AG08395 (cell line): Measurements from ENCODE around the gene CAMTA1.

Experiments
- DNase-seq: peaks from one replicate; pipeline ENCODE4 v3.0.0; 2012; ENCODE audit warnings: mixed read lengths, low spot score

The CAMTA1 gene

DNA sequence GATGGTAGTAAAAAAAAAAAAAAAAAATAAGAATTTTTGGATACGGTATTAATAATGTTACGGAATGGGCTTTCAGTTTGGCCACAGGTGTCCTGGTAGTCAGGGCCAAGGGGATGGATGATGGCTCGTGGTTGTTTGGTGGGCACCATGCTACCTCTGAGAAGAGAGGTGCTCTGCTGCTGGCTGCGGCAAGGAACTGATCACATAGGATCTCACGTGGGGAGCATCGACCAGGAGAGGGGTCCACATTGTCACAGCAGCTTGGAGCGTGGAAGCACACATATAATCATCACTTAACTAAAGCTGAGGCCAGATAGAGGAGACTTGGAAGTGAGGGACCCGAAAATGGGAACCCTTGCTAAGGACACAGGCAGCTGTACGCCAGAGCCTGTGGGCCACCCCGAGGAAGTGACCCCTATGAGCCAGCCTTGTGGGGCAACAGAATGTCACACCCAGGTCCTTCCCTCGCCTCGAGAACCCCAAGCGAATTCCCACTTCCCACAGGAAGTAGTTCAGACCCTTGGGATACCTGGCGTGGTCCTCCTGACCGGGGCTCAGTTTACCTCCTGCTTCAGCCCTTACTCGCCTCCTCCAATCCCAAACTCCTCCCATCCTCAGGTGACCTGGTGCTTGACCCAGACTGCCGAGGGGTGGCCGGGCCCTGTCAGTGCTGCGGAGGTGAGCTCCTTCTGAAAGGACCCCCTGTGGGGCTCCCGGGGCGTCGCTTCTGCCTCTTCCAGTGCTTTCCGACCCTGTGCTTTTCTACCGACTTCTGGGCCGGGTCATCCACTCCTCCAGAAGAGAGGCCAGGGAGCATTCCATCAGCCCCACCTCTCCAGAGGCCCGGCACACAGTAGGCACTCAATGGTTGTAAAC, 222.0 kb downstream of the CAMTA1 start:
- DNase-seq, result no peak

DNA sequence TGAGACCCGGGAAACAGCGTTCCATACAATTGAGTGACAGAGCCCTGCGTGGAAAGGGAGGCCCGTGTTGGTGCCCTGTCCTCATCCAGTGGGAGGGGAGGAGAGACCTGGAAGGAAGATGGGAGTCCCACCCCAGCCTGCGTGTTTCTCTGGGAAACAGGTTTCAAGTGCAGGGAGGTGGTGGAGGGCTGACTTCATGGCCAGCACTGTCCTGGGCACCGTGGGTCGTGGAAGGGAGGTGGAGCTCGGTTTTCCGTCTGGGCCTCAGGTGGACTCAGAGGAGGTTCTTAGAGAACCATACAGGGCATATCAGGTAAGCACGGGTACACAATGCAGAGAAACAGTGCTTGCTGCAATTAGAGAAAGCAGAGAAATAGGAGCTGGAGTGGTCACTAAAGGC, 222.6 kb downstream of the CAMTA1 start:
- DNase-seq, result no peak

DNA sequence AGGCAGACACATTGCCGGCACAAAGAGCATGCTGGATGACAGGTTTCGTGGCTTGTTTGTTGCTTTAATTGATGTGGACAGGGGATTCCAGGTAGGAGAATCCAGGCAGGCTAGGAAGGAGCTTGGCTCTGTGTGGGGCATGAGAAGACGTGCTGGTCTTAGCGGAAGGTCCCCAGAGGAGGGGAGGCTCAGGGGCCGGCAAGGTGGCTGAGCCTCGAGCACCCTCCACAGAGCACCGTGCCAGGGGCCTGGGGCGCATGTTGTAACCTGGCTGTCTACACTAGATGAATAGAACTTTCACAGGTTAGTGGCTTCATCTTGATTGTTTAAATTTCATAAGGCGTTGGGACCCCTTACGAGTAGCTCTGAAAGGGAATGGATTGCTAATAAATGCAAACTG, 223.1 kb downstream of the CAMTA1 start:
- DNase-seq, result no peak

DNA sequence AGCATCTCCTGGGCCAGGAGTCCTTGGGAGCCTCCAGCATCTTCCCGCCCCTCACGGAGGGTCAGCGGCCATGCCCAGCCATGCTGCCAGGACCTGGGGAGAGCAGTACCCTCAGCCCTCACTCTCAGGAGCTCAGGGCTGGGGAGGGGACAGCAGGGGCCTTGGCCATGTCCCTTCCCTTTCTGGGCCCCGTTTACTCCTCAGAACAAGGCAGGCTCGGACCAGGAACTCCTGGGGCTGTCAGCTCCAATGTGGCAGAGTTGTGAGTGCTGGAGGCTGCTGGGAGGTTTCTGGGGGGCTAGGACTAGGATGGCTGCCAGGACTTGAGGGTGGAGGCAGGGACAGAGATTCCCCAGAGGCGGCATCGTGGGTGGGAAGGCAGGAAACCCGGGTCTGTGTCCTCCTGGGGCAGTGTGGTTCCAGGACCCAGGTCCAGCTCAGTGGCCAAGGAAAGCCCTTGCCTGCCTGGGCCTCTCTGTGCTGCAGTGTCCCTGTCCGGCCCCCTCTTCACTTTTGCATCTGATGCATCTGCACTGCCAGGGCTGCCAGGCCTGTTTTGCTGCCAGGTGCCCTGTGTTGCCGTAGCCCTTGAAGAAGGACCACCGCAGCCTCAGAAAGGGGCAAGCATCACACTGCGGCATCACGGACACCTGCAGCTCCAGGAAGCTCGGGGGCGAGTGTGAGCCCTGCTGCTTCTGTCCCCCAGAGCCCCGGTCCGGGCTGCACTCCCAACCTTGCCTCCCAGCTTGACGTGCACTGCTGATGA, 223.9 kb downstream of the CAMTA1 start:
- no peak for DNase-seq

DNA sequence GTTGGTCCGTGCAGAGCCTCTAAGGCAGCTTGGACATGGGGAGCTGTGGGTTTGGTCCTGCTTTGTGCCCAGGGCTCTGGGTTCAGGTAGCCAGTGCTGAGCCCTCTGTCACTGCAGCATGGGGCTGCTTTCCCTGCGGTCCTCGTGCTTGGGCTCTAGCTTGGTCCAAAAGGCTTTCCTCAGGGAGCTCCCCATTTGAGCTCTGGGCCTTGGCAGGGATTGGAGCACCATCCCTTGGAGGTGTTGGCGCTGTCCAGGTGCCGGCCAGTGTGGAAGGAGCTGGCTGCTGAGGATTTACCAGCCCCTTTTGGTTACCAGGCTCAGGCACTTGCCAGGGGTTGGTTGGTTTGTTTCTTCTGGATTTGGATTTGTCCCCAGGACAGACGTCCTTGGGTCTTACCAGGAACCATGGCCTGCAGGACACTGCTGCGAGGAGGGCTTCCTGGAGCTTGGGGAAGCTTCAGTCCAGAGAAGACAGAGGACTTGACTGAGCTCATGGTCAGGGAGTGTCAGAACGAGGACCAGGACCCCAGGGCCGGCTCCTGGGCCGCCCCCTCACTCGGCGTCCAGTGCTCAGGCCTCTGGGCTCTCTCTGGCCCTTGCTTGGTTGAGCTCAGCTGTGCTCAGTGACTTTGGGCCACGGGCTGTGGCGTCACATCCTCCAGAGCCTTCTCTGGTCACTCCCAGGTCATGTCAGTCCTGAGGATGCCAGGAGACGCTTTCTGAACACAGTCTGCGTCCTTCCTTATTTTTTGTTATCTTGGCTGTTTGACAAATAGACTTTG, 224.7 kb downstream of the CAMTA1 start:
- DNase-seq, result no peak

DNA sequence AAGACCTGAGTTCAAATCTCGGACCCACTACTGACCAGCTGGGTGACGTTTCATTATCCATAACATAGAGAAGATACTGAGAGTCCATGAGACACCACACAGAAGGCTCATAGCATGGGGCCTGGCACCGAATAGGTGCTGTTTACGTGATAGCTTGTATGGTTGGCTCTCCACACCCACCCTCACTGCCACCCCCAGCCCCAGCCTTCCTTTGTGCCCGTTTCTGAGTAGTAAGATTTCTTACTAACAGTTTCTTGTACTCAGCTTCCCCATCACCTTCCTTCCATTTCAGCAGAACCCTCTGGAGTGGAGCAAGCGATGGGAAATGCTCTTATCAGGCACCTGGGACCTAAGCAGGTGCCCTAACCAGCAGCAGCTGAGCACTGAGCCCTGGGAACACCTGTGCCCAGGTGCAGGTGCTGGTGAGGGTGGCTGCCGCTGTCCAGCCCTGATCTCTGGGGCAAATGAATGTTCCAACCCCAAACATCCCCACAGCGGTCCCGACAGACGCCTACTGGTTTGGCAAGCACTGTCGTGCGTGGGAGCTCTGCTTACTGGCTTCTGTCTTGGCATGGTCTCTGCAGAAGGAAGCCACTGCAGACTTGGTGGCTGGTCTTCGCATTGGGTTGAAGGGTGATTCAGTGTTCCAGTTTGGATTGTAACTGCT, 225.4 kb downstream of the CAMTA1 start:
- no peak for DNase-seq

DNA sequence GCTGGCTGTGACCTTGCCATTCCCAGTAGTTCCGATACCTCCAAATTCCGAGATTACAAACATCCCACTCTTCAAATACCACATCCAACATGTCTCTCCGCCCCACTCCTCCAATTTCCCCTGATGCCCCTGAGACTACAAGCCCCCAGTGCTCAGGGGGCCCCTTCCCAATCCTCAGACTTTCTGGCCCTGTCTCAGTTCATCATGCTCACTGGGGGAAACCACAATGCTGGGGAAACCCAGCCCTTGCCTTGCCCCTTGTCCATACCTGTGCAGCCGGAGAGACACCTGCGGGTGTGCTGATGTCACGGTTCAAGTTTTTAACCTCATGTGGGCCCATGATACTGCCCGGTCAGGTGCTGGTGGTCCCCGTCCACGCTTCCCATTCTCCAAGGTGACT, 226.6 kb downstream of the CAMTA1 start:
- DNase-seq, result no peak

DNA sequence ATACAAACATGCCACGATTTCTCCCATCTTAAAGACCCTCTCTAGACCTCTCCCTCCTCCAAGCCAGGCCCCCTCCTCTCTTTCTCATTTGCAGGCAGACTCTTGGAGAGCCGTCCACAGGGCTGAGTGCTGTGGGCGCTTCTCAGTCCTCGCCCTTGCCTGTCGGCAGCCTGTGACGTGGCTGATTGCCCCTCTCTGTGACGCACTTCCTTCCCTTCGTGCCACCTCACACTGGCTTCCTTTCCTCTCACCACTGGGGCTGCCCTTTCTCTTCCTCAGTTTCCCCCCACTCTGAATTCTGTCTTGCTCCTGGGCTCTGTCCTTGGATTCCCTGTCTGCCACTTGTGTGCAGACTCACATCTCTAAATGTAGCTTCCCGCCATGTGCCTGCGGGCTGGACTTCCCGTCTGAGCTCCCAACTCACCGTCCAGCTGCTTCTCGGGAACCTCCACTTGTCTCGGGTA, 227.2 kb downstream of the CAMTA1 start:
- no peak for DNase-seq

DNA sequence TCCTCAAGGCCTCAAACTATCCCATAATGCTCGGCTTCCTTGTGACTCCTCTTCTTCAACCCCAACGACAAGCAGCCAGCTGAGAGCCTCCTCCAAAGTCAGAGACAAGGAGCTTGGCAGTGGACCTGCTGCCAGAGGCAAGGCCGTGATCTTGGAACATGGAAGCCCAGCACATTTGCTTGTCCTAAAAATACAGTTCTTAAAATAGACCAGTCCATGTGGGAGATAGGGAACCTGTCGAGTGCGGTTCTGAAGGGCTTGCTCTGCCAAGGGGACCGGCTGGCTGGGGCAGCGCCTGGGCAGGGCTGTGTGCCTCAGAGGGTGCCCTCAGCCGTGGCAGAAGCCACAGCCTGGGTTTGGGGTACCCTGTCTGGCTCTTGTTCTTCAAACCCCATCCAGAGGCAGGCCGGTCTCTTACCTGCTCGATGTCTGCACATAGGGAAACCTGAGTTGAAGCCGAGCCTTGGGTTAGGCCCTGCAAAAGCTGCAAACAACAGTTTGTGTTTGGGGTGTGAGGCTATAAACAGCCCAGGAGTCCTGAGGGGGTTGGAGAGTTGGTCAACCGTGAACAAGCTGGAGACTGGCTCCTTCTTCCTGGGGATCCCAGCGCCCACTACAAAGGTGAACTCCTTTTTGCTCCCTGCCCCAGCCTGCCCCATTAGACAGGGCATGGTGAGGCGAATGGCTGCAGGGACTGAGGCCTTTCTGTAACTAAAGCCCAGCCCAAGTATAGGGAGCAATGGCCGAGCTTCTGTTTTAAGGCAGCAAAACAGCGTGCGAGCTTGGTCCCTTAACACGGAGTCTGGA, 228.8 kb downstream of the CAMTA1 start:
- no peak for DNase-seq

DNA sequence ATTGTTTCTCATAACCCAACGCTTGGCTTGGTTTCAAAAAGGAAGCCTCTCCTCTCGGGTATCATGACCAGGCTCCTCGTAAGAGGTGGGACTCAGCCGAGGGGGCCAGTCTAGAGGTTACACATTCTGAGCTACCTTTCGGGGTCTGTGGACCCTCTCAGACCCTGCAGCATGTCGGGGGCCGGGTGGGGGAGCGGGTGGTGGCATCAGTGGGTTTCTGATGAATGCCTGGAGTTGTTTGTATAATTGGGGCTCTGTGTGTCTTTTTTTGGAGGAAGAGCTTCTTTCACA, 229.3 kb downstream of the CAMTA1 start:
- no peak for DNase-seq

DNA sequence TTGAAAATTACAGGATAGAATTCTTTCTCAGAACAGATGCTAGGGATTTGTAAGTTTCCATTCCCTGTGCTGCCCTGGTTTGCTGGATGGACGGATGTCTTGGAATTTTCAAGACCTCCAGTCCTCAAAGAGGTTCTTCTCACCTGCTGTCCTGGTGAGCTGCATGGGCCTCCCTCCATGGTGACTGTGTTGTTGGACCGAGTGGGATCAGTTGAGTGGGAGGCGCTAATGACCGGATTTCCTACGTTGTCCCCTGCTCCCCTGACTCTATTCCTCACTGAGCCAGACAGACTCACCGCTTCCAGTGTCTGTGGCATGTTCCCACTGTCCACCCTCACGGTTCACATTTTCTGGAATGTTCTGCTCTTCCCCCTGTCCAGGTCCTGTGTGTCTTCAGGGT, 229.8 kb downstream of the CAMTA1 start:
- DNase-seq, result no peak

DNA sequence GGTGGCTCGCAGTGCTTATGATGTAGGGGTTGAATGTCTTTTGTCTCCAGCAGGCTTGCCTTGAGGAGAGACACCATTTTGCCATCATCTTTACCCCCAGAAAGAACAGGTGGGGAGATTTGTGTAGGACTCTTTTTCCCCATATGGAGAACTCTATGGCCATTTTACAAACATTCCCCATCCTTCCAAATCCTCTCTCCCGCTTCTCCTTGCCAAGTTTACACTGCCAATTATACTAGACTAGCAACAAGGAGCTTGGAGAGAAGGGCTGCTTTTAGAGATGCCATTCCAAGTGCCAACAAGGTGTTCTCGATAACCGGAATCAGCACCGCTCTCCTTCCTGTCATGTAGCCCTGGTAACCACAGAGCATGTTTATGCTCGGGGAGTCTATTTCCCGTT, 233.1 kb downstream of the CAMTA1 start:
- DNase-seq, result no peak

DNA sequence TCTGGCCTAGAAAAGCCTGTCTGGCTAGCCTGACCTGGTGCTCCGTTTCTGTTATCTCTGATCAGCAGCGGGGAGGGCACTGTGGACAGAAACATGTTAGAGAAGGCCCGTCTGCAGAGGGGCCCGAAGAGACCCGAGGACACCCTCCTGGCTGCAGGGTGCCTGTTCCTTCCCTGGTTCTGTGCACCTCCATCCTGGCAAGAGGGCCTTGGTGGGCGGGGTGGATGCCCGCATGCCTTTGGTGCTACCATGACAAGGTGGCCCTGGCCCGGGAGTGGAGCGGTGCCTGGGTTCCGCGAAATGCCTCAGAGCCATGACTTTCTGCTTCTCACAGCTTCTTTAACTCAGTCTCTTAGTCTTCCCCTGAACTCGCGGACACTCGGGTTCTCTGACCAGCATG, 233.6 kb downstream of the CAMTA1 start:
- DNase-seq, result no peak

DNA sequence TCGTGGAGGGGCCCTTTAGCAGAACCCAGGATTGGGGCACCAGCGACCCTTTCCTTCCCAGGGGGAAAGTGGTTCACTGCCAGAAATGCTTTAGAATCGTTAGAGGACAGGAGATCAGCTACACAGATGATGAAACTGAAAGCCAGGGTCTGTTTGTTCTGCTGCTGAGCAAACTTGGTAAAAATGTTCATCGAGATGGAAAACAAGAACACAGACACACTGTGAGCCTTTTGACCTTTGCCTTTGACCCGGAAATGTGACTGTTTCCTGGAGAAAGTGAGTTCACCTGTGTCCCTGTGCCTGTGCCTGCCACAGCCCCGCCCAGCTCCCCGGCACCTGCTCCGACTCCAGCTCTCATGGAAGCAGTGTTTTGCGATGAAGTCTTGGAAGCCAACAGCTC, 234.3 kb downstream of the CAMTA1 start:
- no peak for DNase-seq

DNA sequence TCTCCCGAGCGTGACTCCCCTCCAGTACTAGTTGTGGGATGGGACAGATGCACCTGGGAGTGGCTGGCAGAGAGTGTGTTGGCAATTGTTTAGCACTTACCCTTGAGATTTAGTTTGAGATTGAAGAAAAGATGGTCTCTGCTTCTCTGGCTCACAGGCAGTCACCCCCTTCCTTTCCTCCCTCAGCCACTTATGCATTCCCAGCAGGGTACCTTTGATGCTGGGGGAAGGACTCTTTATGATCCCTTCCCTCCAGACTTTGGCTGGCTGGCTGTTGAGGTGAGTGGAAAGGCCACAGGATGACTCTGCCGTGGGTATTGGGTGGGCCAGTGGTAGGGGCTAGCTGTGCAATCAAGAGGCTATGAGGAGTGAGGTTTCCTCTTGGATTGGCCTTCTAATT, 236.8 kb downstream of the CAMTA1 start:
- no peak for DNase-seq

DNA sequence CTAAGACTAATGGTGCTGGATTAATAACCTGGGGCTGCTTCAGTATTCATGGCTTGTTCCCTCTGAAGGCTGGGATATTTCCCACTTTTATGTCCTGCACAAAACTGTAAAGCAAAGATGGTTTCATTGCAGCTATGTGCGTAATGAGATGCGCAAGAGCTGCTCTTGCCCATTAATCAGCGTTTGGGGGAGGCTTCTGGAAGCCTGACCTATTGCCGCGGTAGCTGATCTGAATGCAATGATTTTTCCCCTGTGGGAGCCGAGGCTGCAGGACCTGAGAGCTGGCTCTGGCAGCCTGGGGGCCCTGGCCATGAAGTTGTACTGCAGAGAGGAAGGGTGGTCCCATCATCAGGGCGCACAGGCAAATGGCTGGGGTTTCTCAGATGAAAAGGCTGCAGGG, 239.8 kb downstream of the CAMTA1 start:
- DNase-seq, result no peak

DNA sequence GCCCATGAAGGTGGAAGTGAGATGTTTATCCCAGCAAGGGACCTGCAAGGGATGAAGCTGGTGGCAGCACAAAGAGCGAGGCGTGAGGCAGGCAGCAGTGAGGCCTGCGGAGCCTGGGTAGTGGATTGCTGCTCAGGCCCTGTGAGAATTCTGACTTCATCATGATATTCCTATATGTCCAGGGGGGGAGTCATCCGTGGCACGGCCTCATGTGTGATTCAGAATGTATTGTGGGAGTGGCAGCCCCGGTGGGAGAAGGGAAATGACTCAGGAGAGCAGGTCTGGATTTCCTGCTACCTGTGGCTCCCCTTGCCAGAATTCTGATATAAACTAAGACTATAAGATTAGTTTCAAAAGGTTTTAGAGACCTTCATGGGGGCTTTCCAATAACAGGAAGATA, 240.9 kb downstream of the CAMTA1 start:
- no peak for DNase-seq

DNA sequence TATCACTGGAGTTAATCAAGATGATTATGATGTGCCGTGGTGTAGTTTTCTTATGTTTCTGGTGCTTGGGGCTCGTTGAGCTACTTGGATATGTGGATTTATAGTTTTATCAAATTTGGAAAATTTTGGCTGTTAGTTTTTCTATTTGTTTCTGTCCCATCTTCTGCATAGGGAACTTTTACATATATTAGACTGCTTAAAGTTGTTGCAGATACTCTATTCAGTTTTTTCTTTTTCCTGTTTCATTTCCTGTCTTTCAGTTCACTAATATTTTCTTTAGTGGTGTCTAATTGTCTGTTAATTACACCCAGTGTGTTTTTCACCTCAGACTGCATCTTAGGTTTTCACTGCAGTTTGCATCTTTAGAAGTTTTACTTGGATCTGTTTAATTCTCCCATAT, 247.7 kb downstream of the CAMTA1 start:
- no peak for DNase-seq

DNA sequence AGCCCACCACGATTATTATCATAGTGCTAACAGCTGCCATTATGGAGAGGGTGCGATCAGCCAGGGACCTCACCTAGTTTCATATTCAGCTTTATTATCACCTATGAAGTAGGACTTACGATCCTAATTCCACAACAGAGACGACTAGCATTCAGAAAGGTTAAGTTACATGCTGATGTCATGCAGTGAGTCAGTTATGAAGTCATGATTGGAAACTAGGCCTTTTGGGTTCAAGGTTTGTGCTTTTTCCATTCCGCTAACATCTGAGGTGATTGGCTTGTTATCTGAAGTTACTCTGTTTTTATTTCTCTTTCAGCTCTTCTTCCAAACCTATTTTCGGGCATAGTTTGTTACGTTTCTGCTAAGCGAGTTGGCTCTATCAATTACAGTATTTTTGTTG, 251.1 kb downstream of the CAMTA1 start:
- DNase-seq, result no peak

DNA sequence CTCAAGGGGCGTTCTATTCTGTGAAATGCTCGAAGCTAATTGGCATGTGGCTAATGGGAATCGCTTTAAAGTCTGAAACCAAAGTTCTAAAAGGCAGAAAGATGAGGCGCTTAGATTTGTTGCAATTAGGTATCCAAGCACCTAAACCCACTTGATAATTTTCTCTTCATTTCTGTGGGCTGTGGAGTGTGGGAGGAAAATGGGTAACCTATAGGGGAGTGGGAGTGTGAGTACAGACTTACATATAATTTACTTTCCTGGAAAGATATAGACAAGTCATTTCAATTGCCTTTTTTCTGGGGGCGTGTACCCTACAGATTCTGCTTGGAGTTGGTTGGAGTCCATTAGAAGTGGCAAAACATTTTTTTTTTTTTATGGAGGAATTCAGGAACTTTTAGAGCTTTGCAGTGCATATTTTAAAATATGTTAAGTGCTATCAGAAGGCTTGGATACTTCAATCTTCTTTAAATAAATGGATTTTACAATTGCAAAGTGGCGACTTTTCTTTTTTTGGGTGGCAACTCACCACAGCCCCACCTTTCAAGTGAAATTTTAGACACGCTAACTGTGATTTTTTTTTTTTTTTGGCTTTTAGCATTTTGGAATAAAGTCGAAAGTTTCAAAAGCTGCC, 254.5 kb downstream of the CAMTA1 start:
- DNase-seq, result no peak
